HEK293T (cell line): ENCODE measurements around the gene DGLUCY.

Source experiments
- BHLHE40 ChIP-seq: fragments of 450-650 bp; IDR thresholded peaks from 2 replicates; pipeline ENCODE4 v1.6.1; 2016; ENCODE audit warnings: mild to moderate bottlenecking, moderate library complexity, borderline replicate concordance
- FOXK2 ChIP-seq: fragments of 450-650 bp; IDR thresholded peaks from 2 replicates; pipeline ENCODE4 v1.6.1; 2016; ENCODE audit warnings: mild to moderate bottlenecking
- FOXM1 ChIP-seq: fragments of 450-650 bp; IDR thresholded peaks from 2 replicates; pipeline ENCODE4 v1.6.1; 2017; ENCODE audit warnings: mild to moderate bottlenecking, borderline replicate concordance
- NFRKB ChIP-seq: fragments of 450-650 bp; IDR thresholded peaks from 2 replicates; pipeline ENCODE4 v1.6.1; 2016; ENCODE audit warnings: mild to moderate bottlenecking, moderate library complexity
- SUZ12 ChIP-seq: fragments of 450-650 bp; IDR thresholded peaks from 2 replicates; pipeline ENCODE4 v1.6.1; 2016; ENCODE audit warnings: mild to moderate bottlenecking

- TF ChIP-seq FOXM1: no peak
- no peak for TF ChIP-seq SUZ12
- no peak for TF ChIP-seq FOXK2
- no peak for TF ChIP-seq NFRKB
- TF ChIP-seq BHLHE40: no peak
Observed at GRCh38 chr14:91082282-91082681, 31.6 kb upstream of the DGLUCY start.
